Fibroblast of villous mesenchyme (primary cell): Measurements from ENCODE around the gene M1AP. TPM values are rescaled to one million over a fixed set of nuclear protein-coding genes. Genes with fewer than 3 reads are reported as not detected.

ENCODE experiments used
- DNase-seq: peaks from one replicate; pipeline ENCODE4 v3.0.0-alpha.2; 2010; ENCODE audit warnings: low read depth
- H3K4me3 ChIP-seq: 2 replicates; pipeline ENCODE4 v1.5.1; 2011; ENCODE audit warnings: low read depth, mild to moderate bottlenecking, low read length
- total RNA-seq: library from RNA; depleted of rRNA; stranded (reverse); fragments of >200 nt; gene quantifications from 2 replicates; pipeline ENCODE4 v1.2.3, GENCODE V29; 2012
- TF ChIP-seq, protein P1 (sequence below): IDR thresholded peaks from 2 replicates; pipeline ENCODE4 v1.5.1; 2012; ENCODE audit warnings: low read depth, mild to moderate bottlenecking, low read length; ENCODE audit not compliant: insufficient read depth

The M1AP gene
- total RNA-seq, 1 donor, result not detected

DNA sequence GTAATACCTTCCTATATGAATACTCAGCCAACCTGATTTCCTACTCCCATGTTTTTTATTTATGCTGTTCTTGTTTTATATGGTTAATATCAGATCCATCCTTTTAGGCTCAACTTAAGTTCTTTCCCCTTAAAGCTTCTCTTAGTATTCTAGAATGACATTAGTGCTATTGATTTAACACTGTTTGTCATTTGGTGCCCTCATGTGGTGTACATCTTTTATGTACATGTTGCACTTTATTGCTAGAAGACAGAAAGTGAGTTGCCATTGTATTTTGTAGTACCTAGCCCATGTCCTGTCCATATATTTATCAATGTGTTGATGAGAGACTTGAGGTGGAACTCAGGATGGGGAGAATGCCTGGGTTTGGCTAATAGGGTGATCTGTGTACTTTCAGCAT is 115.9 kb downstream of the M1AP start:
- peak; percentile 52 for DNase-seq
- no peak overlapping the region for H3K4me3 ChIP-seq
- TF ChIP-seq, protein P1, sequence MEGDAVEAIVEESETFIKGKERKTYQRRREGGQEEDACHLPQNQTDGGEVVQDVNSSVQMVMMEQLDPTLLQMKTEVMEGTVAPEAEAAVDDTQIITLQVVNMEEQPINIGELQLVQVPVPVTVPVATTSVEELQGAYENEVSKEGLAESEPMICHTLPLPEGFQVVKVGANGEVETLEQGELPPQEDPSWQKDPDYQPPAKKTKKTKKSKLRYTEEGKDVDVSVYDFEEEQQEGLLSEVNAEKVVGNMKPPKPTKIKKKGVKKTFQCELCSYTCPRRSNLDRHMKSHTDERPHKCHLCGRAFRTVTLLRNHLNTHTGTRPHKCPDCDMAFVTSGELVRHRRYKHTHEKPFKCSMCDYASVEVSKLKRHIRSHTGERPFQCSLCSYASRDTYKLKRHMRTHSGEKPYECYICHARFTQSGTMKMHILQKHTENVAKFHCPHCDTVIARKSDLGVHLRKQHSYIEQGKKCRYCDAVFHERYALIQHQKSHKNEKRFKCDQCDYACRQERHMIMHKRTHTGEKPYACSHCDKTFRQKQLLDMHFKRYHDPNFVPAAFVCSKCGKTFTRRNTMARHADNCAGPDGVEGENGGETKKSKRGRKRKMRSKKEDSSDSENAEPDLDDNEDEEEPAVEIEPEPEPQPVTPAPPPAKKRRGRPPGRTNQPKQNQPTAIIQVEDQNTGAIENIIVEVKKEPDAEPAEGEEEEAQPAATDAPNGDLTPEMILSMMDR, result peak; percentile 22

GRCh38 chr2:74531666-74532065 is 116.5 kb downstream of the M1AP start:
- H3K4me3 ChIP-seq, result no peak overlapping the region

DNA sequence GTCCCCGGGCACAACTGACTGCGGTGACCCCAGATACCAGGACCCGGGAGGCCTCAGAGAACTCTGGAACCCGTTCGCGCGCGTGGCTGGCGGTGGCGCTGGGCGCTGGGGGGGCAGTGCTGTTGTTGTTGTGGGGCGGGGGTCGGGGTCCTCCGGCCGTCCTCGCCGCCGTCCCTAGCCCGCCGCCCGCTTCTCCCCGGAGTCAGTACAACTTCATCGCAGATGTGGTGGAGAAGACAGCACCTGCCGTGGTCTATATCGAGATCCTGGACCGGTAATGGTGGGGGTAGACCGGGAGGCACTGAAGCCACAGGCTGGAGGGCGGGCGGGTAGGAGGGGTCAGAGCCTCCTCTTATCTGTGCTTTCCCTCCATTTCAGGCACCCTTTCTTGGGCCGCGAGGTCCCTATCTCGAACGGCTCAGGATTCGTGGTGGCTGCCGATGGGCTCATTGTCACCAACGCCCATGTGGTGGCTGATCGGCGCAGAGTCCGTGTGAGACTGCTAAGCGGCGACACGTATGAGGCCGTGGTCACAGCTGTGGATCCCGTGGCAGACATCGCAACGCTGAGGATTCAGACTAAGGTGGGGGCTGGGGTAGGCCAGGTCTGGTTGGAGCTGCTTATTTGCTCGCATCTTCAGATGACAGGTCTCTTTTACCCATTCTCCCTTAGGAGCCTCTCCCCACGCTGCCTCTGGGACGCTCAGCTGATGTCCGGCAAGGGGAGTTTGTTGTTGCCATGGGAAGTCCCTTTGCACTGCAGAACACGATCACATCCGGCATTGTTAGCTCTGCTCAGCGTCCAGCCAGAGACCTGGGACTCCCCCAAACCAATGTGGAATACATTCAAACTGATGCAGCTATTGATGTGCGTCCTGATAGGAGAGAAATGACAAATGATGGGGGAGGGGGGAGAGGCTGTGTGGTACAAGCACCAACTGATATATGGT is 117.6 kb downstream of the M1AP start:
- TF ChIP-seq, protein P1, result no peak
- peak overlapping the region; percentile 77 for H3K4me3 ChIP-seq
- DNase-seq, result peak; percentile 56

More at GRCh38 chr2:74531666-74532065, 116.5 kb downstream of the M1AP start:
- TF ChIP-seq, protein P1, result no peak
- DNase-seq, result no peak

GRCh38 chr2:74529357-74530238 is 118.5 kb downstream of the M1AP start, which contains the start of the genes AUP1 and HTRA2:
TSS of gene AUP1 (minus strand) at chr2:74529706. CDS start at chr2:74529629, 77 bp downstream.
TSS of gene HTRA2 (plus strand) at chr2:74529933. CDS start at chr2:74530007, 74 bp downstream.
- TF ChIP-seq, protein P1, result no peak
- peak; percentile 99 for DNase-seq
- peak within 1 kb of the TSS; percentile 77 for H3K4me3 ChIP-seq

DNA sequence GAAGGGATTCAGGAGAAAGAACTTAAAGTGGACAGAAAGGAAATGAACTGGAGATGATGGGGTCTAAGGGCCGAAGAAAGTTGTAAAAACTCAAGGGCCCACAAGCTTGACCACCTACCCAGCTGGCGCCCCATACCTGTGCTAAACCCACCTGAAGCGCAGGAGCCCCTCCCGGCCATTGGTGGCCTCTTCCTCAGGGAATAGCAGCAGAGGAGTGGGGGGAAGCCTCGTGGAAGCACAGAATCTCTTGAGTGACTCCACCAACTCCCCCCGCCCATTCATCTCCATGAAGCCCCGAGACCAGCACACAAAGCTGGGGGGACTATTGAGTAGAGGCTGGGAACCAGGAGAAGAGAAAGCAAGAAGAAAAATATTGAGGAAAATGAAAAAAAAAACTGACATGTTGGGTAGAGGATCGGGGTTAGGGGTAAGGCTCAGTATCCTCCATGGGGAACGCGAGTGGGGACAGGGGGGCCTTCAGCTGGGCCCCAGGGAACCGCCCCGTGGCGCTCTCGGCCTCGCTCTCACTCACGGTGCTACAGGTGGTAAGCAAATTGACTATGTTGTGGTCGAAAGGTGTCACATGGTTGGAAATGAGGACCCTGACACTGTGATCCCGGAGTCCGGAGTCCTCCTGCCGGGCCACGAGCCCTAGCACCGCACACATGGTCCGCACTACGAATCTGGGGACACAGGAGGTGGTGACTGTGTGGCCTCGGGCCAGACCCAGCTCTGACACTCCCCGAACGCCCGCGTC is 119.4 kb downstream of the M1AP start:
- H3K4me3 ChIP-seq, result peak overlapping the region; percentile 77
- DNase-seq, result no peak
- TF ChIP-seq, protein P1, result no peak

DNA sequence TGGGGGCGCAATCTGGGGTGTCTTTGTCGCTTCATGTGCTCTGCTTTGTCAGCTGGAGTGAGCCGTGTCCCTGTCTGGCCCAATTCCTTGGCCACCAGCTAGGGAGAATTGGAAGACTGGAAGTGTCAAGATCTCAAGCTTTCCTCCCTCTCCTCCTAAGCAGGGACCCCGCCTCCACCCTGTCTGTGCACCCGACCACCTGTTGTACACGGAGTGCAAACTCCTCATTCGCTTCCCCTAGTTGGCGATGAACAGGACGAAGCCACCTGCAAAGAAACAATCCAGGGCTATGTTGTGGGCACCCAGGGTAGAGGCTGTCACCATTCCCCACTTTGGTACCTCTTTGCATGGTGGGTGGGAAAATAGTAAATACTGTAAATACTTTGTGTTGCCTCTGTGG is 120.4 kb downstream of the M1AP start:
- no peak for DNase-seq
- TF ChIP-seq, protein P1, result no peak

More for the DNA sequence above, 120.4 kb downstream of the M1AP start:
- H3K4me3 ChIP-seq, result no peak overlapping the region
